Osteocyte (in vitro differentiated cells): ENCODE results near the gene PRXL2B. TPM values are rescaled to one million over a fixed set of nuclear protein-coding genes. Genes with fewer than 3 reads are reported as not detected.
"Not testable (repeated sequence)": the region's sequence is repeated elsewhere in the genome, so short reads cannot be mapped to it uniquely, and the experiment has no call there.

Experiments
- DNase-seq: peaks from one replicate; pipeline ENCODE4 v3.0.0; 2021; ENCODE audit warnings: mixed read lengths; ENCODE audit not compliant: unreplicated experiment; ENCODE audit errors: extremely low spot score
- H3K27ac Mint-ChIP-seq: one replicate; pipeline ENCODE4 v1.8.0; 2021; ENCODE audit warnings: mild to moderate bottlenecking, mixed read lengths; ENCODE audit not compliant: unreplicated experiment
- H3K27me3 Mint-ChIP-seq: one replicate; pipeline ENCODE4 v1.8.0; 2021; ENCODE audit warnings: mixed read lengths; ENCODE audit not compliant: unreplicated experiment
- H3K36me3 Mint-ChIP-seq: one replicate; pipeline ENCODE4 v1.8.0; 2021; ENCODE audit warnings: mixed read lengths; ENCODE audit not compliant: unreplicated experiment
- H3K4me1 Mint-ChIP-seq: one replicate; pipeline ENCODE4 v1.8.0; 2021; ENCODE audit warnings: mixed read lengths; ENCODE audit not compliant: unreplicated experiment
- H3K4me3 Mint-ChIP-seq: one replicate; pipeline ENCODE4 v1.8.0; 2021; ENCODE audit warnings: mild to moderate bottlenecking, moderate library complexity, mixed read lengths; ENCODE audit not compliant: unreplicated experiment
- H3K9me3 Mint-ChIP-seq: one replicate; pipeline ENCODE4 v1.8.0; 2021; ENCODE audit warnings: mixed read lengths; ENCODE audit not compliant: unreplicated experiment
- total RNA-seq: library from RNA; stranded (reverse); gene quantifications from 2 replicates; pipeline ENCODE4 v1.2.1, GENCODE V29; 2021
- TF ChIP-seq, protein P1 (sequence below): fragments of 200-600 bp; sonication (generic); IDR thresholded peaks from 2 replicates; pipeline ENCODE4 v1.5.0; 2021; ENCODE audit warnings: antibody characterized with exemption, mild to moderate bottlenecking, moderate library complexity

PRXL2B gene
- total RNA-seq, 1 donor from 2014 or later = 24.8 TPM

DNA sequence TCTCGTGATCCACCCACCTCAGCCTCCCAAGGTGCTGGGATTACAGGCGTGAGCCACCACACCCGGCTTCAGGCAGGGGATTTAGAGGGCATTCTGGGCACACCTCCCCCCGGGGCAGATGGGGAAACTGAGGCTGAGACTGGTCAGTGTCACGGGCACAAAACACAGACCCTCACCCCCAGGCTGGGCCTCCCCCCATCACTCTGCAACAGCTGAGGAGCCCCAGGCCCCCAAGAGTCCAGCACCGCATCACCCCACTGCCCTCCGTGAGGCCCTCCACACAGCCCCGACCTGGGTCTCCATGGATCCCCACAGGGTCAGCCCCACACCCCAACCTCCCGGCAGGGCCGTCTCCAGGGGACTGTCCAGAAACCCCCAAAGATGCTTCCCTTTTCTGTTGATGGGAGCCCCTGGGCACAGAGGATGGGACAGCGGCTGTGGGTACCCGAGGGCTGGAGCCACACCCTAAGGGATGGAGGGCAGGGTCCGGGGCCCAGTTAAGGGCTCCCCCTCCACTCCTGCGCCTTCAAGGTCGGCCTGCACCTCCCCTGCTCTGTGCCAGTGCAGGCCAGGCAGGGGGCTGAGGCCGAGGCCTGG, 19.4 kb upstream of the PRXL2B start:
- no peak overlapping the region for H3K4me3 Mint-ChIP-seq
- H3K27ac Mint-ChIP-seq = no peak overlapping the region
- TF ChIP-seq, protein P1, sequence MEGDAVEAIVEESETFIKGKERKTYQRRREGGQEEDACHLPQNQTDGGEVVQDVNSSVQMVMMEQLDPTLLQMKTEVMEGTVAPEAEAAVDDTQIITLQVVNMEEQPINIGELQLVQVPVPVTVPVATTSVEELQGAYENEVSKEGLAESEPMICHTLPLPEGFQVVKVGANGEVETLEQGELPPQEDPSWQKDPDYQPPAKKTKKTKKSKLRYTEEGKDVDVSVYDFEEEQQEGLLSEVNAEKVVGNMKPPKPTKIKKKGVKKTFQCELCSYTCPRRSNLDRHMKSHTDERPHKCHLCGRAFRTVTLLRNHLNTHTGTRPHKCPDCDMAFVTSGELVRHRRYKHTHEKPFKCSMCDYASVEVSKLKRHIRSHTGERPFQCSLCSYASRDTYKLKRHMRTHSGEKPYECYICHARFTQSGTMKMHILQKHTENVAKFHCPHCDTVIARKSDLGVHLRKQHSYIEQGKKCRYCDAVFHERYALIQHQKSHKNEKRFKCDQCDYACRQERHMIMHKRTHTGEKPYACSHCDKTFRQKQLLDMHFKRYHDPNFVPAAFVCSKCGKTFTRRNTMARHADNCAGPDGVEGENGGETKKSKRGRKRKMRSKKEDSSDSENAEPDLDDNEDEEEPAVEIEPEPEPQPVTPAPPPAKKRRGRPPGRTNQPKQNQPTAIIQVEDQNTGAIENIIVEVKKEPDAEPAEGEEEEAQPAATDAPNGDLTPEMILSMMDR = no peak
- no peaks in the 10 kb centered on the region for H3K9me3 Mint-ChIP-seq
- peaks cover 5% of the 10 kb centered on the region for H3K4me1 Mint-ChIP-seq
- no peaks in the 10 kb centered on the region for H3K36me3 Mint-ChIP-seq
- no peak for DNase-seq
- H3K27me3 Mint-ChIP-seq = peaks cover 3% of the 10 kb centered on the region

DNA sequence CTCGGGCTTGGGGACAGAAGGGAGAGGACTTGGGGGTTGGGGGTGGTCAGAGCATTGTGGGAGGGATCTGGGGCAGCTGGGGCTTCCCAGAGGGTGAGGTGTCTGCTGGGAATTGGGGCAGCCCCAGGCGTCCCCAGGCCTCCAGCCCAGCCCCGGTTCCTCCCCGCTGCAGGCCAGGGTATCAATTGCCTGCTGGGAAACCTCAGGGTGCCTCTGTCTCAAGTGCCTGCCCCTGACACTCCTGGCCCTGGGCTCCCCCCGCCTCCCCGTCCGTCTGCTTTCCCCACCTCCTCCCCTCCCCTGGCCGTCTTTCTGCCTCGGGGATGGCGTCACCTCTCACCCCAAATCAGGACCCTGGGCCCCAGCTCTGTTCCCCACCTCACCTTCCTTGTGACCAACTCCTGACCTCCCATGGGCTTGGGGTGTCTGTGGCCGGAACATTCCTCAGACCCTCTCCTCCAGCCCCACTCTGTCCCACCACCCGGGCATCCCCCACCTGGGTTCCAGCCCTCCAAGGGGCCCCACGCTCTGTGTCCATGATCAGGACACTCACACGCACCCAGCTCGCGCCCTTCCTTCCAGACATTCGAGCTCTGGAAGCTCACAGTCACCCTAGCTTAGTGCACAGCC, 18.3 kb upstream of the PRXL2B start:
- not testable (repeated sequence) for H3K4me1 Mint-ChIP-seq, DNase-seq, H3K27ac Mint-ChIP-seq, H3K4me3 Mint-ChIP-seq, H3K36me3 Mint-ChIP-seq, H3K9me3 Mint-ChIP-seq
- H3K27me3 Mint-ChIP-seq = peaks cover 12% of the 10 kb centered on the region

DNA sequence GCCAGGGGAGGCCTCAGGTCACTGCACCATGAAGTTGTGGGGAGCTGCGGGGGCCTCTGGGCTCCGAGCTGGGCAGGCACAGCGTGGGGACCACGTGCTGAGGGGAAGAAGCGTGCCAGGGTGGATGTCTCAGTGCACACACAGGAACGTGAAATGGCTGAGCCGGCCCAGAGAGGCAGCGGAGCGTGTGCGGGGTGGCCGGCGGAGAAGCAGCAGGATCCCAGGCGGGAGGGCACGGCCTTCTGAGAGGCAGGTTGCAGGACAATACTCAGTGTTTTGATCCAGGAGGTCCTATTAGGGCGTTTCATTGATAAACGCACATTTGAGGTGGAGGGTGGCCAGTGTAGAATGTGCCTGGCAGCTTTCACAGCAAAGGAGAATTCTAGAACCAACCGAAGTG, 17.5 kb upstream of the PRXL2B start:
- Mint-ChIP-seq H3K27ac (no peak overlapping the region), H3K4me1 (peaks cover 5% of the 10 kb centered on the region), H3K4me3 (no peak overlapping the region), H3K36me3 (no peaks in the 10 kb centered on the region), H3K9me3 (peaks cover 12% of the 10 kb centered on the region), H3K27me3 (peaks cover 19% of the 10 kb centered on the region)
- no peak for DNase-seq
- TF ChIP-seq, protein P1 = no peak

DNA sequence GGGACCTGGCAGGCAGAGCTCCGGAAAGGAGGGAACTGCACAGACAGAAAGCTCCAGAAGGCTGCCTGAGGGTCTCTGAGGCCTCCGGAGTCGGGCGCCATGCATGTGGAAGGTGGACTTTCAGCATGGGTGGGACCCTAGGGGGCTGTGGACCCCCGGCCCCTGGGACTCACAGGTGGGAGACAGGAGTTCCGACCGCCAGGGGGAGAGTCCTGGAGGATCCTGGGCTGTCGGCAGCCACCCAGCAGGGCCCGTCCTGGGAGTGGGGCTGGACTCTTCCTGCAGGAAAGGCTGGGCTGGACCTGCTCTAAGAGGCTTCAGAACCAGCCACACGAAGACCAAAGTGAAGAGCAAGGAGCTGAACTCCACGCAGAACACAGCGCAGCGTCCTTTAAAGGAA, 16.9 kb upstream of the PRXL2B start:
- DNase-seq, H3K4me3 Mint-ChIP-seq, H3K36me3 Mint-ChIP-seq, H3K27ac Mint-ChIP-seq, H3K4me1 Mint-ChIP-seq: not testable (repeated sequence)
- Mint-ChIP-seq H3K27me3 (peaks cover 22% of the 10 kb centered on the region), H3K9me3 (peaks cover 14% of the 10 kb centered on the region)

DNA sequence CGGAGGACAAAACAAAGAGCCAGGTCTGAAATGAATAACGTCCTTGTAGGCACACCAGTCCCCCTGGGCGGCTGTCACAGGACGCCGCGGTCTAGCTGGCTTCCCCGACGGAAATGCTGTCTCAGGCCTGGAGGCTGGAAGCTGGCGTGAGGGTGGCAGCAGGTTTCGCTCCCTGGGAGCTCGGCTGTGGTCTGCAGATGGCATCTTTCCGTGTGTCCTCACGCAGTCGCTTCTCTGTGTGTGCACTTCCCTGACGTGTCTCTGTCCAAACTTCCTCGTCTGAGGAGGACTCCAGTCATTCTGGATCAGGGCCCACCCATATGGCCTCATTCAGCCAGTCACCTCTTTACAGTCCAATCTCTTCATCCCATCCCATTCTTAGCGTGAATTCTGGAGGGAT, 16.2 kb upstream of the PRXL2B start:
- DNase-seq = no peak
- H3K36me3 Mint-ChIP-seq = no peaks in the 10 kb centered on the region
- TF ChIP-seq, protein P1 = no peak
- peaks cover 22% of the 10 kb centered on the region for H3K27me3 Mint-ChIP-seq
- H3K27ac Mint-ChIP-seq = no peak overlapping the region
- H3K4me3 Mint-ChIP-seq = no peak overlapping the region
- peaks cover 5% of the 10 kb centered on the region for H3K4me1 Mint-ChIP-seq
- peaks cover 14% of the 10 kb centered on the region for H3K9me3 Mint-ChIP-seq

DNA sequence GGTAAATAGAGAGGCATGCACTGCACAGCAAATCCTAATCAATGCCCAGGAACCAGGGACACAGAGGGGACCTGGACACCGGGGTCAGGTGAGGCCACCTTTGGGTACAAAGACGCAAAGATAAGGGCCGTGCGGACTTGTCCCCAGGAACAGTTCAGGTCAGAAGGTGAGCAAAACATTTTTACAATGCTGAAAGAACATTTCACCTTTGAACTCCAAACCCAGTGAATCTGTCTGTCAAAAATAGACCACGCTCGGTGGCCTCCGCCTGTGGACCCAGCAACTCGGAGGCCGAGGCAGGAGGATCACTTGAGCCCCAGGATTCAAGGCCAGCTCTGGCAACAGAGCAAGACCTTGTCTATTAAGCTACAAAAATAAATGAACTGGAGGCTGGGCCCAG, 15.2 kb upstream of the PRXL2B start:
- peaks cover 14% of the 10 kb centered on the region for H3K9me3 Mint-ChIP-seq
- no peaks in the 10 kb centered on the region for H3K36me3 Mint-ChIP-seq
- no peak overlapping the region for H3K27ac Mint-ChIP-seq
- no peak for DNase-seq
- peaks cover 22% of the 10 kb centered on the region for H3K27me3 Mint-ChIP-seq
- H3K4me3 Mint-ChIP-seq = no peak overlapping the region
- TF ChIP-seq, protein P1 = no peak
- peaks cover under 1% of the 10 kb centered on the region for H3K4me1 Mint-ChIP-seq
